NCI-H1417 treated with DMSO at 0.1 percent for 48 hours (cell line): ENCODE measurements around the gene HK2.
"Not testable (repeated sequence)": the region's sequence is repeated elsewhere in the genome, so short reads cannot be mapped to it uniquely, and the experiment has no call there.

Experiments used
- DNase-seq: peaks from one replicate; lab custom pipeline; 2025; lab: John Stamatoyannopoulos, UW

The HK2 gene

GRCh38 chr2:74833418-74834233 lies at the start of gene HK2:
TSS of gene HK2 (plus strand) at chr2:74834127. CDS start at chr2:74834581, 454 bp downstream.
- DNase-seq = no peak

GRCh38 chr2:74789271-74789670 lies 44.7 kb upstream of the HK2 start:
- no peak for DNase-seq

GRCh38 chr2:74792282-74792681 lies 41.6 kb upstream of the HK2 start:
- no peak for DNase-seq

GRCh38 chr2:74794878-74795277 lies 39.0 kb upstream of the HK2 start:
- not testable (repeated sequence) for DNase-seq

- DNase-seq = no peak
These were observed 27.5 kb upstream of the HK2 start for GRCh38 chr2:74806355-74806839.

GRCh38 chr2:74806920-74807319 lies 27.0 kb upstream of the HK2 start:
- DNase-seq = no peak

GRCh38 chr2:74812787-74813590 lies 20.9 kb upstream of the HK2 start:
- no peak for DNase-seq

GRCh38 chr2:74814102-74814501 lies 19.8 kb upstream of the HK2 start:
- DNase-seq = no peak

- no peak for DNase-seq
These were observed 18.0 kb upstream of the HK2 start for GRCh38 chr2:74815941-74816340.

GRCh38 chr2:74816540-74817303 lies 17.2 kb upstream of the HK2 start:
- DNase-seq = no peak

GRCh38 chr2:74817304-74817675 lies 16.6 kb upstream of the HK2 start:
- no peak for DNase-seq

- DNase-seq = no peak
These were observed 14.2 kb upstream of the HK2 start for GRCh38 chr2:74819702-74820101.

GRCh38 chr2:74821177-74822126 lies 12.5 kb upstream of the HK2 start:
- no peak for DNase-seq

GRCh38 chr2:74822771-74823566 lies 11.0 kb upstream of the HK2 start:
- DNase-seq = no peak

- DNase-seq = no peak
These were observed 9.2 kb upstream of the HK2 start for GRCh38 chr2:74824679-74825078.

GRCh38 chr2:74828543-74828942 lies 5.4 kb upstream of the HK2 start:
- DNase-seq = no peak

GRCh38 chr2:74831693-74832530 lies 2.0 kb upstream of the HK2 start:
- no peak for DNase-seq

- not testable (repeated sequence) for DNase-seq
These were observed 386 bp downstream of the HK2 start for GRCh38 chr2:74834234-74834791.
